WTC11 (cell line): ENCODE results near the gene TST. TPM values are rescaled to one million over a fixed set of nuclear protein-coding genes. Genes with fewer than 3 reads are reported as not detected.

Experiments used
- ATAC-seq: fragments of 200-7000 bp; cut with Tn5 transposase; 2 replicates; pipeline ENCODE4 v1.10.0; 2021; ENCODE audit warnings: mild to moderate bottlenecking, moderate library complexity
- CTCF ChIA-PET: fragments of 300-600 bp; sonication (Branson Sonifier 250); formaldehyde crosslinking; loops from one replicate; lab custom pipeline; 2021; ENCODE audit warnings: antibody characterized with exemption; lab: Charles Lee
- POLR2A ChIA-PET: fragments of 350-600 bp; sonication (Branson Sonifier 250); formaldehyde crosslinking; loops from one replicate; lab custom pipeline; 2021; ENCODE audit warnings: antibody characterized with exemption; lab: Charles Lee
- DNase-seq: peaks from one replicate; pipeline ENCODE4 v3.0.0; 2021; ENCODE audit warnings: low spot score
- H3K27ac Mint-ChIP-seq: 2 replicates; pipeline ENCODE4 v1.8.0; 2021; ENCODE audit warnings: mixed read lengths
- H3K27me3 Mint-ChIP-seq: 2 replicates; pipeline ENCODE4 v1.8.0; 2021; ENCODE audit warnings: low read depth, mild to moderate bottlenecking, moderate library complexity, mixed read lengths
- H3K36me3 Mint-ChIP-seq: 2 replicates; pipeline ENCODE4 v1.8.0; 2021; ENCODE audit warnings: mixed read lengths
- H3K4me1 Mint-ChIP-seq: 2 replicates; pipeline ENCODE4 v1.8.0; 2022; ENCODE audit warnings: mixed read lengths
- H3K4me3 Mint-ChIP-seq: 2 replicates; pipeline ENCODE4 v1.8.0; 2021; ENCODE audit warnings: mild to moderate bottlenecking, moderate library complexity, mixed read lengths
- H3K9me3 Mint-ChIP-seq: 2 replicates; pipeline ENCODE4 v1.8.0; 2021; ENCODE audit warnings: mixed read lengths
- ATF6 ChIP-seq: sonication (generic); formaldehyde crosslinking; IDR thresholded peaks from 2 replicates; pipeline ENCODE4 v1.8.1; 2023; ENCODE audit warnings: mild to moderate bottlenecking, missing genetic modification reagents
- CREB1 ChIP-seq: sonication (generic); formaldehyde crosslinking; IDR thresholded peaks from 2 replicates; pipeline ENCODE4 v1.8.0; 2023; ENCODE audit warnings: mild to moderate bottlenecking, missing genetic modification reagents
- E2F1 ChIP-seq: sonication (generic); formaldehyde crosslinking; IDR thresholded peaks from 2 replicates; pipeline ENCODE4 v1.8.0; 2022; ENCODE audit warnings: mild to moderate bottlenecking, missing genetic modification reagents
- E2F4 ChIP-seq: sonication (generic); formaldehyde crosslinking; IDR thresholded peaks from 2 replicates; pipeline ENCODE4 v1.8.1; 2022; ENCODE audit warnings: low read depth, mild to moderate bottlenecking, moderate library complexity, missing genetic modification reagents, borderline replicate concordance
- FOXJ3 ChIP-seq: sonication (generic); formaldehyde crosslinking; IDR thresholded peaks from 2 replicates; pipeline ENCODE4 v1.9.0; 2021; ENCODE audit warnings: missing genetic modification reagents, mild to moderate bottlenecking, borderline replicate concordance
- JAZF1 ChIP-seq: fragments of 250-450 bp; sonication (Bioruptor Pico); IDR thresholded peaks from 2 replicates; pipeline ENCODE4 v1.9.0; 2021; ENCODE audit warnings: moderate library complexity, mild to moderate bottlenecking, inconsistent platforms
- MAX ChIP-seq: sonication (generic); formaldehyde crosslinking; IDR thresholded peaks from 2 replicates; pipeline ENCODE4 v1.8.0; 2022; ENCODE audit warnings: mild to moderate bottlenecking, missing genetic modification reagents
- NR1H2 ChIP-seq: sonication (generic); formaldehyde crosslinking; IDR thresholded peaks from 2 replicates; pipeline ENCODE4 v1.9.0; 2021; ENCODE audit warnings: mild to moderate bottlenecking, moderate library complexity, missing genetic modification reagents
- SMAD3 ChIP-seq: sonication (generic); formaldehyde crosslinking; IDR thresholded peaks from 2 replicates; pipeline ENCODE4 v1.8.0; 2022; ENCODE audit warnings: missing genetic modification reagents, mild to moderate bottlenecking, borderline replicate concordance
- SMAD4 ChIP-seq: sonication (generic); formaldehyde crosslinking; IDR thresholded peaks from 2 replicates; pipeline ENCODE4 v1.8.0; 2022; ENCODE audit warnings: mild to moderate bottlenecking, missing genetic modification reagents
- SP1 ChIP-seq: sonication (generic); formaldehyde crosslinking; conservative IDR thresholded peaks from 2 replicates; pipeline ENCODE4 v1.8.1; 2022; ENCODE audit warnings: missing genetic modification reagents
- TCF7 ChIP-seq: sonication (generic); formaldehyde crosslinking; IDR thresholded peaks from 2 replicates; pipeline ENCODE4 v1.8.0; 2022; ENCODE audit warnings: mild to moderate bottlenecking, low read depth, missing genetic modification reagents, moderate library complexity
- ZBTB43 ChIP-seq: sonication (generic); formaldehyde crosslinking; IDR thresholded peaks from 2 replicates; pipeline ENCODE4 v1.8.1; 2023; ENCODE audit warnings: mild to moderate bottlenecking, missing genetic modification reagents
- ZNF121 ChIP-seq: sonication (generic); formaldehyde crosslinking; IDR thresholded peaks from 2 replicates; pipeline ENCODE4 v1.8.0; 2023; ENCODE audit warnings: missing genetic modification reagents
- ZNF671 ChIP-seq: fragments of 250-450 bp; sonication (Bioruptor Pico); IDR thresholded peaks from 2 replicates; pipeline ENCODE4 v1.8.0; 2021; ENCODE audit warnings: mild to moderate bottlenecking
- total RNA-seq: library from RNA; stranded (reverse); gene quantifications from 3 replicates; pipeline ENCODE4 v1.2.3, GENCODE V29; 2021

Gene TST
- total RNA-seq, 1 experiment from 2014 or later = 24.4 TPM

- ChIA-PET POLR2A (no interaction called here), CTCF (interaction anchor here (1.3 to 2.2 kb wide), 3 partner anchors 9 to 115 kb away, joined by 3 to 7 read pairs (median 3); no protein-coding TSS in a partner anchor)
- TF ChIP-seq ZNF671 (no peak), ZBTB43 (CRISPR knock-in tag) (no peak), ZNF121 (CRISPR knock-in tag) (no peak), E2F4 (CRISPR knock-in tag) (no peak), ATF6 (CRISPR knock-in tag) (no peak), JAZF1 (CRISPR knock-in tag) (no peak), CREB1 (CRISPR knock-in tag) (no peak), SP1 (CRISPR knock-in tag) (no peak), NR1H2 (CRISPR knock-in tag) (no peak)
- ATAC-seq (no peak), DNase-seq (no peak)
- Mint-ChIP-seq H3K4me3 (no peak overlapping the region), H3K27ac (no peak overlapping the region), H3K9me3 (no peaks in the 10 kb centered on the region), H3K27me3 (no peaks in the 10 kb centered on the region), H3K4me1 (no peaks in the 10 kb centered on the region), H3K36me3 (no peaks in the 10 kb centered on the region)
Observed at GRCh38 chr22:36971341-36972125, 47.7 kb downstream of the TST start.

- no peak for ATAC-seq
Observed at GRCh38 chr22:36968249-36968964, 50.8 kb downstream of the TST start.

More at GRCh38 chr22:36968249-36968964, 50.8 kb downstream of the TST start:
- Mint-ChIP-seq H3K27me3 (peaks cover 5% of the 10 kb centered on the region; the same call in 1 of the 2 replicates), H3K4me1 (peaks cover 7% of the 10 kb centered on the region), H3K36me3 (no peaks in the 10 kb centered on the region), H3K4me3 (no peak overlapping the region), H3K27ac (no peak overlapping the region), H3K9me3 (peaks cover 8% of the 10 kb centered on the region; the same call in 1 of the 2 replicates)
- CTCF ChIA-PET = interaction anchor here (1.5 to 3.2 kb wide), 2 partner anchors 9 to 112 kb away, joined by 3 to 34 read pairs; no protein-coding TSS in a partner anchor
- TF ChIP-seq ZNF121 (CRISPR knock-in tag) (no peak), SMAD3 (CRISPR knock-in tag) (no peak), FOXJ3 (CRISPR knock-in tag) (no peak), MAX (CRISPR knock-in tag) (no peak), NR1H2 (CRISPR knock-in tag) (no peak), TCF7 (CRISPR knock-in tag) (no peak), SMAD4 (CRISPR knock-in tag) (no peak), E2F1 (no peak), E2F4 (CRISPR knock-in tag) (no peak), ATF6 (CRISPR knock-in tag) (no peak)
- DNase-seq = no peak
- POLR2A ChIA-PET = interaction anchor here (0.7 kb wide), 1 partner anchor 1860 kb away, joined by 3 read pairs; no protein-coding TSS in a partner anchor
